Neural cell (in vitro differentiated cells): ENCODE measurements around the gene MUSTN1. TPM values are rescaled to one million over a fixed set of nuclear protein-coding genes. Genes with fewer than 3 reads are reported as not detected.

Experiments
- H2AFZ ChIP-seq: fragments of 200-600, 300-800 bp; sonication (generic), shearing (Covaris generic); 2 replicates; pipeline ENCODE4 v1.6.0; 2014; ENCODE audit warnings: low read depth, mild to moderate bottlenecking, antibody characterized with exemption, low read length, moderate library complexity
- H3F3A ChIP-seq: fragments of 200-600 bp; shearing (Covaris generic); 2 replicates; pipeline ENCODE4 v1.6.1; 2016; ENCODE audit warnings: mild to moderate bottlenecking, moderate library complexity, mixed read lengths, antibody characterized with exemption, low read length; ENCODE audit not compliant: insufficient read depth, poor library complexity, severe bottlenecking
- H3K27ac ChIP-seq: fragments of 200-600, 300-800 bp; sonication (generic), shearing (Covaris generic); 2 replicates; pipeline ENCODE4 v1.5.1; 2014; ENCODE audit warnings: mild to moderate bottlenecking, low read length, moderate library complexity
- H3K27me3 ChIP-seq: fragments of 300-800, 200-600 bp; sonication (generic), shearing (Covaris generic); 2 replicates; pipeline ENCODE4 v1.6.0; 2014; ENCODE audit warnings: mild to moderate bottlenecking, low read depth, low read length, moderate library complexity; ENCODE audit not compliant: insufficient read depth
- H3K36me3 ChIP-seq: fragments of 300-800, 200-600 bp; sonication (generic), shearing (Covaris generic); 2 replicates; pipeline ENCODE4 v1.5.1; 2014; ENCODE audit warnings: mild to moderate bottlenecking, antibody characterized with exemption, low read length, moderate library complexity; ENCODE audit not compliant: insufficient read depth
- H3K4me2 ChIP-seq: fragments of 300-800, 200-600 bp; sonication (generic), shearing (Covaris generic); 2 replicates; pipeline ENCODE4 v1.6.0; 2014; ENCODE audit warnings: mild to moderate bottlenecking, low read length
- H3K4me3 ChIP-seq: fragments of 300-800, 200-600 bp; sonication (generic), shearing (Covaris generic); 2 replicates; pipeline ENCODE4 v1.5.1; 2014; ENCODE audit warnings: mild to moderate bottlenecking, low read length, moderate library complexity
- H3K79me2 ChIP-seq: fragments of 200-600 bp; shearing (Covaris generic); replicated peaks from 2 replicates; pipeline ENCODE4 v1.6.0; 2014; ENCODE audit warnings: mild to moderate bottlenecking, low read length, moderate library complexity; ENCODE audit not compliant: insufficient read depth
- H3K9ac ChIP-seq: fragments of 300-800, 200-600 bp; sonication (generic), shearing (Covaris generic); 2 replicates; pipeline ENCODE4 v1.6.1; 2016; ENCODE audit warnings: mild to moderate bottlenecking, low read length, mixed read lengths
- H3K9me2 ChIP-seq: fragments of 200-600 bp; shearing (Covaris generic); 2 replicates; pipeline ENCODE4 v1.6.1; 2016; ENCODE audit warnings: mild to moderate bottlenecking, low read length, mixed read lengths; ENCODE audit not compliant: insufficient read depth
- H3K9me3 ChIP-seq: fragments of 200-600, 300-800 bp; sonication (generic), shearing (Covaris generic); 2 replicates; pipeline ENCODE4 v1.6.1; 2016; ENCODE audit warnings: mild to moderate bottlenecking, mixed run types, low read length, moderate library complexity, mixed read lengths
- H4K20me1 ChIP-seq: fragments of 200-600 bp; shearing (Covaris generic); 2 replicates; pipeline ENCODE4 v1.6.1; 2016; ENCODE audit warnings: mild to moderate bottlenecking, mixed run types; ENCODE audit not compliant: insufficient read depth
- CTCF ChIP-seq: fragments of 450-650 bp; IDR thresholded peaks from 2 replicates; pipeline ENCODE4 v1.5.1; 2014; ENCODE audit warnings: antibody characterized with exemption, mild to moderate bottlenecking, moderate library complexity; ENCODE audit not compliant: poor library complexity, severe bottlenecking
- EP300 ChIP-seq: fragments of 450-650 bp; conservative IDR thresholded peaks from 2 replicates; pipeline ENCODE4 v1.6.1; 2014; ENCODE audit warnings: antibody characterized with exemption, mild to moderate bottlenecking, moderate library complexity; ENCODE audit not compliant: poor library complexity, severe bottlenecking
- EZH2 ChIP-seq: fragments of 200-600, 300-800 bp; shearing (Covaris generic), sonication (generic); IDR thresholded peaks from 2 replicates; pipeline ENCODE4 v1.6.1; 2014; ENCODE audit warnings: antibody characterized with exemption, low read length, borderline replicate concordance, mild to moderate bottlenecking; ENCODE audit not compliant: insufficient read depth, poor library complexity, severe bottlenecking
- MXI1 ChIP-seq: fragments of 450-650 bp; conservative IDR thresholded peaks from 2 replicates; pipeline ENCODE4 v1.6.1; 2014; ENCODE audit warnings: antibody characterized with exemption, mild to moderate bottlenecking; ENCODE audit not compliant: poor library complexity, severe bottlenecking
- POLR2AphosphoS5 ChIP-seq: IDR thresholded peaks from 2 replicates; pipeline ENCODE4 v1.6.1; 2012
- RAD21 ChIP-seq: fragments of 450-650 bp; conservative IDR thresholded peaks from 2 replicates; pipeline ENCODE4 v1.6.1; 2014; ENCODE audit warnings: antibody characterized with exemption, mild to moderate bottlenecking, moderate library complexity
- REST ChIP-seq: IDR thresholded peaks from 2 replicates; pipeline ENCODE4 v1.6.1; 2012; ENCODE audit warnings: borderline replicate concordance
- SMC3 ChIP-seq: fragments of 450-650 bp; conservative IDR thresholded peaks from 2 replicates; pipeline ENCODE4 v1.6.1; 2014; ENCODE audit warnings: antibody characterized with exemption, mild to moderate bottlenecking, moderate library complexity; ENCODE audit not compliant: poor library complexity
- TAF1 ChIP-seq: IDR thresholded peaks from 2 replicates; pipeline ENCODE4 v1.6.1; 2012; ENCODE audit warnings: low read depth
- polyA plus RNA-seq: library from polyadenylated mRNA; depleted of rRNA; stranded (reverse); fragments of >200 nt; gene quantifications from 2 replicates; pipeline ENCODE4 v1.2.3, GENCODE V29; 2014

MUSTN1 gene
- polyA plus RNA-seq, 1 donor from 2014 or later, result not detected

GRCh38 chr3:52847726-52848125 lies 12.9 kb upstream of the MUSTN1 start:
- Histone ChIP-seq H4K20me1 (no peaks in the 10 kb centered on the region), H3K27ac (no peak overlapping the region), H3K79me2 (no peaks in the 10 kb centered on the region), H3K9ac (no peak overlapping the region), H3F3A (no peaks in the 10 kb centered on the region), H3K27me3 (no peaks in the 10 kb centered on the region), H3K4me2 (no peak overlapping the region), H3K4me3 (no peak overlapping the region), H3K9me3 (no peaks in the 10 kb centered on the region), H2AFZ (no peak overlapping the region), H3K36me3 (no peaks in the 10 kb centered on the region), H3K9me2 (no peaks in the 10 kb centered on the region)
- TF ChIP-seq SMC3 (no peak), CTCF (no peak), EP300 (no peak), TAF1 (no peak), REST (no peak), POLR2AphosphoS5 (no peak), EZH2 (no peak), MXI1 (no peak), RAD21 (no peak)

- H3K4me3 ChIP-seq, result no peak overlapping the region
- H3K9ac ChIP-seq, result no peak overlapping the region
- H3K36me3 ChIP-seq, result no peaks in the 10 kb centered on the region
- no peaks in the 10 kb centered on the region for H3F3A ChIP-seq
- H3K9me2 ChIP-seq, result no peaks in the 10 kb centered on the region
- H3K27ac ChIP-seq, result no peak overlapping the region
- TF ChIP-seq REST (no peak), RAD21 (no peak), MXI1 (no peak), SMC3 (no peak), POLR2AphosphoS5 (no peak), CTCF (no peak), EP300 (no peak), TAF1 (no peak), EZH2 (no peak)
- no peaks in the 10 kb centered on the region for H3K79me2 ChIP-seq
- H3K27me3 ChIP-seq, result no peaks in the 10 kb centered on the region
- no peaks in the 10 kb centered on the region for H3K9me3 ChIP-seq
- H4K20me1 ChIP-seq, result no peaks in the 10 kb centered on the region
- H2AFZ ChIP-seq, result no peak overlapping the region
- H3K4me2 ChIP-seq, result no peak overlapping the region
Observed at GRCh38 chr3:52847241-52847640, 12.4 kb upstream of the MUSTN1 start.
